IMR-90 (cell line): ENCODE data around the gene THY1. TPM values are rescaled to one million over a fixed set of nuclear protein-coding genes. Genes with fewer than 3 reads are reported as not detected.

ENCODE experiments used
- ATAC-seq: fragments of 200-7000 bp; cut with Tn5 transposase; 2 replicates; pipeline ENCODE4 v1.9.1; 2020; ENCODE audit warnings: low read depth, mild to moderate bottlenecking, moderate library complexity
- BruUV-seq: library from RNA; stranded (reverse); fragments of 400-500 nt; replicated peaks from 2 replicates; lab custom pipeline; 2021; lab: Mats Ljungman, UMichigan
- CTCF ChIA-PET: fragments of 300-600 bp; formaldehyde crosslinking; extraction: SDS; loops from one replicate; lab custom pipeline; 2021; ENCODE audit warnings: antibody characterized with exemption; lab: Yijun Ruan, JAX
- POLR2A ChIA-PET: fragments of 300-600 bp; sonication (Branson Sonifier 250); formaldehyde crosslinking; loops from one replicate; lab custom pipeline; 2022; ENCODE audit warnings: antibody characterized with exemption; ENCODE audit not compliant: unreplicated experiment; lab: Charles Lee
- DNase-seq: peaks from one replicate; pipeline ENCODE4 v3.0.0; 2013
- H2AFZ ChIP-seq: replicated peaks from 2 replicates; pipeline ENCODE3; 2013; ENCODE audit warnings: low read length, mild to moderate bottlenecking; ENCODE audit not compliant: poor library complexity
- H2AK5ac ChIP-seq: 2 replicates; pipeline ENCODE4 v1.6.1; 2013; ENCODE audit warnings: low read depth, low read length, inconsistent platforms
- H2AK9ac ChIP-seq: replicated peaks from 2 replicates; pipeline ENCODE3; 2013; ENCODE audit warnings: mild to moderate bottlenecking, low read depth, low read length, moderate library complexity; ENCODE audit not compliant: poor library complexity
- H2BK120ac ChIP-seq: 2 replicates; pipeline ENCODE4 v1.6.1; 2013; ENCODE audit warnings: low read depth, low read length, inconsistent platforms
- H2BK15ac ChIP-seq: 3 replicates; pipeline ENCODE4 v1.6.1; 2013; ENCODE audit warnings: low read depth, low read length, inconsistent platforms
- H2BK20ac ChIP-seq: 2 replicates; pipeline ENCODE4 v1.6.1; 2013; ENCODE audit warnings: low read depth, mild to moderate bottlenecking, inconsistent platforms, low read length, moderate library complexity
- H2BK5ac ChIP-seq: 2 replicates; pipeline ENCODE4 v1.6.1; 2013; ENCODE audit warnings: mild to moderate bottlenecking, low read depth, low read length, inconsistent platforms; ENCODE audit not compliant: poor library complexity, severe bottlenecking
- H3K14ac ChIP-seq: replicated peaks from 2 replicates; pipeline ENCODE4 v1.6.1; 2013; ENCODE audit warnings: low read depth, low read length, inconsistent platforms
- H3K18ac ChIP-seq: 2 replicates; pipeline ENCODE4 v1.6.1; 2013; ENCODE audit warnings: low read depth, low read length, control low read depth
- H3K23ac ChIP-seq: 2 replicates; pipeline ENCODE4 v1.6.1; 2013; ENCODE audit warnings: low read depth, low read length, inconsistent platforms
- H3K27ac ChIP-seq: 2 replicates; pipeline ENCODE4 v1.5.1; 2013; ENCODE audit warnings: mild to moderate bottlenecking, control low read depth, low read length; ENCODE audit not compliant: insufficient read depth
- H3K27me3 ChIP-seq: 2 replicates; pipeline ENCODE4 v1.6.1; 2013; ENCODE audit warnings: low read length; ENCODE audit not compliant: control insufficient read depth, insufficient read depth
- H3K36me3 ChIP-seq: 2 replicates; pipeline ENCODE4 v1.6.1; 2013; ENCODE audit warnings: low read length, mixed read lengths; ENCODE audit not compliant: control insufficient read depth, insufficient read depth
- H3K4ac ChIP-seq: 2 replicates; pipeline ENCODE4 v1.6.1; 2013; ENCODE audit warnings: low read depth, low read length, inconsistent platforms
- H3K4me1 ChIP-seq: 2 replicates; pipeline ENCODE4 v1.6.1; 2013; ENCODE audit warnings: low read length, mixed read lengths; ENCODE audit not compliant: control insufficient read depth, insufficient read depth
- H3K4me2 ChIP-seq: 2 replicates; pipeline ENCODE4 v1.6.1; 2013; ENCODE audit warnings: low read depth, mild to moderate bottlenecking, control low read depth, low read length, moderate library complexity
- H3K4me3 ChIP-seq: 2 replicates; pipeline ENCODE4 v1.5.1; 2013; ENCODE audit warnings: low read depth, mild to moderate bottlenecking, control low read depth, low read length, moderate library complexity; ENCODE audit not compliant: insufficient read depth
- H3K56ac ChIP-seq: 2 replicates; pipeline ENCODE4 v1.6.1; 2013; ENCODE audit warnings: low read length, inconsistent platforms; ENCODE audit not compliant: insufficient read depth; ENCODE audit errors: extremely low read depth
- H3K79me1 ChIP-seq, 2 experiments: 2 replicates each; pipeline ENCODE4 v1.6.1; 2013; ENCODE audit warnings: low read length in 2 of 2, inconsistent platforms in 1 of 2, low read depth in 1 of 2
- H3K9ac ChIP-seq: 2 replicates; pipeline ENCODE4 v1.6.1; 2013; ENCODE audit warnings: low read depth, low read length, control low read depth
- H3K9me1 ChIP-seq: 2 replicates; pipeline ENCODE4 v1.6.1; 2013; ENCODE audit warnings: low read length, inconsistent platforms; ENCODE audit not compliant: insufficient read depth
- H3K9me3 ChIP-seq: 2 replicates; pipeline ENCODE4 v1.6.1; 2013; ENCODE audit warnings: low read length; ENCODE audit not compliant: control insufficient read depth, insufficient read depth
- H4K20me1 ChIP-seq: 2 replicates; pipeline ENCODE4 v1.6.1; 2013; ENCODE audit warnings: low read length, inconsistent platforms; ENCODE audit not compliant: insufficient read depth
- H4K5ac ChIP-seq: 2 replicates; pipeline ENCODE4 v1.6.1; 2013; ENCODE audit warnings: mild to moderate bottlenecking, low read depth, low read length, control low read depth
- H4K8ac ChIP-seq, 2 experiments: 2 replicates each; pipeline ENCODE4 v1.6.1; 2013; ENCODE audit warnings: low read depth in 2 of 2, low read length in 2 of 2, control low read depth in 1 of 2, inconsistent platforms in 1 of 2
- H4K91ac ChIP-seq: 2 replicates; pipeline ENCODE4 v1.6.1; 2013; ENCODE audit warnings: low read depth, low read length, inconsistent platforms; ENCODE audit not compliant: insufficient read depth
- CHD1 ChIP-seq: IDR thresholded peaks from 2 replicates; pipeline ENCODE4 v1.6.1; 2012; ENCODE audit warnings: low read depth, low read length, improper control_type of control experiment
- MAFK ChIP-seq: IDR thresholded peaks from 2 replicates; pipeline ENCODE4 v1.6.1; 2012; ENCODE audit warnings: low read depth, low read length, improper control_type of control experiment
- MAZ ChIP-seq: IDR thresholded peaks from 2 replicates; pipeline ENCODE4 v1.6.1; 2012; ENCODE audit warnings: low read depth, mild to moderate bottlenecking, low read length, improper control_type of control experiment, moderate library complexity, borderline replicate concordance
- NFE2L2 ChIP-seq: fragments of 150-350 bp; IDR thresholded peaks from 2 replicates; pipeline ENCODE4 v1.6.1; 2016; ENCODE audit warnings: low read depth, mild to moderate bottlenecking, low read length
- POLR2A ChIP-seq: IDR thresholded peaks from 2 replicates; pipeline ENCODE4 v1.6.1; 2012; ENCODE audit warnings: mild to moderate bottlenecking, low read depth, low read length
- RAD21 ChIP-seq: IDR thresholded peaks from 2 replicates; pipeline ENCODE4 v1.6.1; 2012; ENCODE audit warnings: low read length, improper control_type of control experiment
- RCOR1 ChIP-seq: IDR thresholded peaks from 2 replicates; pipeline ENCODE4 v1.6.1; 2012; ENCODE audit warnings: mild to moderate bottlenecking, low read length, improper control_type of control experiment; ENCODE audit not compliant: insufficient replicate concordance
- RFX5 ChIP-seq: IDR thresholded peaks from 2 replicates; pipeline ENCODE4 v1.8.0; 2012; ENCODE audit warnings: low read depth, mild to moderate bottlenecking, low read length, moderate library complexity
- SMC3 ChIP-seq: fragments of 150-350 bp; IDR thresholded peaks from 2 replicates; pipeline ENCODE4 v1.6.1; 2016; ENCODE audit warnings: low read depth, mild to moderate bottlenecking, antibody characterized with exemption, low read length, moderate library complexity
- WGBS, 2 experiments: methylation state at CpG; one replicate each; pipeline versions ENCODE4 v1.1.5 to v1.1.7; 2013; ENCODE audit warnings: missing lambda C conversion rate in 2 of 2; ENCODE audit not compliant: insufficient read length in 1 of 2; ENCODE audit errors: extremely low coverage in 2 of 2; 5-methylcytosine and 5-hydroxymethylcytosine counted together
- dilution Hi-C: fragments of 300-500 bp; cut with HindIII; formaldehyde crosslinking; loops from one replicate; pipeline ENCODE4 v1.14.3; 2018; ENCODE audit warnings: low sequenced_read_pairs; ENCODE audit not compliant: unreplicated experiment
- in situ Hi-C: fragments of 300-500 bp; cut with MboI; formaldehyde crosslinking; loops from 3 replicates; pipeline ENCODE4 v1.14.3; 2019; ENCODE audit warnings: low sequenced_read_pairs, inconsistent platforms, mixed read lengths
- intact Hi-C: fragments of 100-400 bp; cut with micrococcal nuclease; formaldehyde crosslinking; loops from 2 replicates; pipeline ENCODE4 v1.10.0; 2022
- polyA plus RNA-seq, 3 experiments: library from polyadenylated mRNA; depleted of rRNA; stranded (reverse); fragments of >200 nt; gene quantifications; 2 replicates each; pipeline ENCODE4 v1.2.3, GENCODE V29; 2012; ENCODE audit warnings: low replicate concordance in 1 of 3
- total RNA-seq: library from RNA; depleted of rRNA; stranded (reverse); fragments of >200 nt; gene quantifications from 2 replicates; pipeline ENCODE4 v1.2.3, GENCODE V29; 2012
- TF ChIP-seq, protein P1 (sequence below): fragments of 150-350 bp; IDR thresholded peaks from 2 replicates; pipeline ENCODE4 v1.6.1; 2017; ENCODE audit warnings: mild to moderate bottlenecking, antibody characterized with exemption, low read length, low read depth
- TF ChIP-seq, protein P2 (sequence below): conservative IDR thresholded peaks from 2 replicates; pipeline ENCODE4 v1.5.1; 2012; ENCODE audit warnings: mild to moderate bottlenecking, low read depth, low read length, improper control_type of control experiment
- TF ChIP-seq, protein P3 (sequence below): fragments of 150-350 bp; IDR thresholded peaks from 2 replicates; pipeline ENCODE4 v1.6.1; 2016; ENCODE audit warnings: low read depth, mild to moderate bottlenecking, low read length, moderate library complexity, borderline replicate concordance

THY1 gene
- total and polyA plus RNA-seq, 2 of the 4 experiments (the other 2 are of a cell fraction) = 703 to 2,603 TPM

DNA sequence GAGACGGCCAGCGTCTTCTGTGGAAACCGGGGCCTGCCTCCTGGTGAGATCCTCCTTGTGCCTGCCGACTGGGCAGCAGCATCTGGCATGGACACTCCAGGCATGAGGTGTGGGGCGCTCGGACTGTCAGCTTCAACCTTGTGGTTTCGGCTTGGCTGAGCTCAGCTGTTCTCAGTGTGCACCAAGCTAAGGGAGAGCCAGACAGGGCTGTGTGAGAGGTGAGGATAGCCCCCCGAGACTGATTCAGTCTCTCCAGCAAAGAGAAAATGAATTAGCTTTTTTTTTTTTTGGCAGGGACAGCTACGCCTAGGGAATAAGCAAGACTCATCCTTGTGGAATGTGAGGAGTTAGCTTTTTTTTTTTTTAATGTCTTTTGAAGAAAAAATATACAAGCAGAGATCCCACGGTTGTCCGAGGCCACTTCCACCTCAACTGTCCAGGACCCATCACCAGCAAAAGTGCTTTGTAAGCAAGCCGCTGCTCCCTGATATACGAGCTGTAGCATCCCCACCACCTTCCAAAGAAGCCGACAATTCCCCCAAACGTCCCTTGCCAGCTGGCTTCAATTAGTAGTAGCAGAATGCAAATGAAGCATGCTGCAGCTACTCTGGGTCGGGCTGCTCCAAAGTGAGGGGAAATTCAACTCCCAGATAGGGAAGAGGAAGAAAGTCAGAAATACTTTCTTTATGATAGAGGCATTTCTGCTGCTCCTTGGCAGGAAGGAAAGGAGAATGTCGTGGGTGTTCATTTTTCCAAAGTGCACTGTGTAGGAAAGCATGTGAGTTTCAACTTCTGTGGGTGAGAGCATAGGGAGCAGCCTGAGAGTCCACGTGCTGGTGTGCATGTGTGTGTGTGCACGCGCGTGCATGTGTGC, 9.7 kb upstream of the THY1 start (continued):
- no peak for TF ChIP-seq NFE2L2
- no peak for TF ChIP-seq RFX5
- TF ChIP-seq POLR2A = no peak
- TF ChIP-seq RCOR1 = no peak

DNA sequence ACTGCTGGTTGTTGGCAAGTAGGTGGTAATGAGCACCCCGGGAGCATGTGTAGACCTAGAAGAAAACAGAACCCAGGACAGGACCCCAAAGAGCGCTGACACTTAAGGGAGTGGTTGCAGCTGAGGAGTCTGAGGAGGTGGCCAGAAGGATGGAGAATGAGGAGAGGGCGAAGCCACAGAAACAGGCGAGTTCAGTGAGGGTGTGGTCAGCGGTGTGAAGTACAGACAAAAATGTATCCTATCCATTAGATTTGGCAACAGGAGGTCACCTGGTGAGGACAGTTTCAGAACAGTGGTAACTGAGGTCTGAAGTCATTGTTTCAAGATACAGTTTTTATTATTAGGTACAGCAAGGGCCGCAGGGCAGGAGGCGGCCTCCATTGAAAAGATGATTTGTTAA, 8.6 kb upstream of the THY1 start:
- WGBS, 2 experiments = 83% methylated on average over 2 of the region's 7 CpGs; no CpG with 5 or more reads in 1 of the 2 experiments
- Histone ChIP-seq H3K79me1 (no peaks in the 10 kb centered on the region), H3K9me1 (peaks cover 15% of the 10 kb centered on the region), H2BK120ac (peak overlapping the region; percentile 94), H3K4me3 (no peak overlapping the region), H3K4ac (peak overlapping the region; percentile 89), H3K36me3 (no peaks in the 10 kb centered on the region), H3K56ac (no peak overlapping the region), H4K5ac (no peak overlapping the region), H2AFZ (no peak overlapping the region), H2AK5ac (peak overlapping the region; percentile 59), H3K9me3 (no peaks in the 10 kb centered on the region), H3K14ac (0 out of 2 replicates have a peak overlapping the region, but pooled peaks have one; percentile 41), H4K91ac (peak overlapping the region; percentile 75), H4K8ac (no peak overlapping the region), H4K20me1 (peaks cover 5% of the 10 kb centered on the region; the same call in 1 of the 2 replicates), H3K4me2 (no peak overlapping the region), H2BK15ac (peak overlapping the region; percentile 76; the same call in 2 of the 3 replicates), H3K18ac (no peak overlapping the region), H3K9ac (no peak overlapping the region), H2BK20ac (peak overlapping the region; percentile 62; the same call in 1 of the 2 replicates), H2AK9ac (peak overlapping the region; percentile 94), H3K27me3 (no peaks in the 10 kb centered on the region), H3K4me1 (peaks cover 19% of the 10 kb centered on the region), H3K27ac (no peak overlapping the region), H3K23ac (no peak overlapping the region), H2BK5ac (peak overlapping the region; percentile 40)
- DNase-seq (no peak), ATAC-seq (no peak)
- intact Hi-C loops = no loop called here
- no TSS peak for BruUV-seq
- in situ Hi-C loops = loop anchor here (5.0 kb wide), 1 partner anchor 41 kb away; no protein-coding TSS in a partner anchor
- CTCF ChIA-PET = no interaction called here
- dilution Hi-C loops = no loop called here
- POLR2A ChIA-PET = no interaction called here
- TF ChIP-seq POLR2A (no peak), RCOR1 (no peak), CHD1 (no peak), MAZ (no peak), RAD21 (no peak), SMC3 (no peak), MAFK (no peak)
- TF ChIP-seq, protein P1, sequence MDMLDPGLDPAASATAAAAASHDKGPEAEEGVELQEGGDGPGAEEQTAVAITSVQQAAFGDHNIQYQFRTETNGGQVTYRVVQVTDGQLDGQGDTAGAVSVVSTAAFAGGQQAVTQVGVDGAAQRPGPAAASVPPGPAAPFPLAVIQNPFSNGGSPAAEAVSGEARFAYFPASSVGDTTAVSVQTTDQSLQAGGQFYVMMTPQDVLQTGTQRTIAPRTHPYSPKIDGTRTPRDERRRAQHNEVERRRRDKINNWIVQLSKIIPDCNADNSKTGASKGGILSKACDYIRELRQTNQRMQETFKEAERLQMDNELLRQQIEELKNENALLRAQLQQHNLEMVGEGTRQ = no peak
- TF ChIP-seq, protein P2, sequence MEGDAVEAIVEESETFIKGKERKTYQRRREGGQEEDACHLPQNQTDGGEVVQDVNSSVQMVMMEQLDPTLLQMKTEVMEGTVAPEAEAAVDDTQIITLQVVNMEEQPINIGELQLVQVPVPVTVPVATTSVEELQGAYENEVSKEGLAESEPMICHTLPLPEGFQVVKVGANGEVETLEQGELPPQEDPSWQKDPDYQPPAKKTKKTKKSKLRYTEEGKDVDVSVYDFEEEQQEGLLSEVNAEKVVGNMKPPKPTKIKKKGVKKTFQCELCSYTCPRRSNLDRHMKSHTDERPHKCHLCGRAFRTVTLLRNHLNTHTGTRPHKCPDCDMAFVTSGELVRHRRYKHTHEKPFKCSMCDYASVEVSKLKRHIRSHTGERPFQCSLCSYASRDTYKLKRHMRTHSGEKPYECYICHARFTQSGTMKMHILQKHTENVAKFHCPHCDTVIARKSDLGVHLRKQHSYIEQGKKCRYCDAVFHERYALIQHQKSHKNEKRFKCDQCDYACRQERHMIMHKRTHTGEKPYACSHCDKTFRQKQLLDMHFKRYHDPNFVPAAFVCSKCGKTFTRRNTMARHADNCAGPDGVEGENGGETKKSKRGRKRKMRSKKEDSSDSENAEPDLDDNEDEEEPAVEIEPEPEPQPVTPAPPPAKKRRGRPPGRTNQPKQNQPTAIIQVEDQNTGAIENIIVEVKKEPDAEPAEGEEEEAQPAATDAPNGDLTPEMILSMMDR = no peak
- TF ChIP-seq, protein P3, sequence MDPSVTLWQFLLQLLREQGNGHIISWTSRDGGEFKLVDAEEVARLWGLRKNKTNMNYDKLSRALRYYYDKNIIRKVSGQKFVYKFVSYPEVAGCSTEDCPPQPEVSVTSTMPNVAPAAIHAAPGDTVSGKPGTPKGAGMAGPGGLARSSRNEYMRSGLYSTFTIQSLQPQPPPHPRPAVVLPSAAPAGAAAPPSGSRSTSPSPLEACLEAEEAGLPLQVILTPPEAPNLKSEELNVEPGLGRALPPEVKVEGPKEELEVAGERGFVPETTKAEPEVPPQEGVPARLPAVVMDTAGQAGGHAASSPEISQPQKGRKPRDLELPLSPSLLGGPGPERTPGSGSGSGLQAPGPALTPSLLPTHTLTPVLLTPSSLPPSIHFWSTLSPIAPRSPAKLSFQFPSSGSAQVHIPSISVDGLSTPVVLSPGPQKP = no peak
